RWPE2 (cell line): ENCODE measurements around the gene RACK1.
A peak's percentile ranks its signal among the peaks of the same experiment; 100 is the strongest.

Experiments used
- ATAC-seq: fragments of 200-7000 bp; cut with Tn5 transposase; 3 replicates; pipeline ENCODE4 v1.9.1; 2021; ENCODE audit warnings: low read depth
- DNase-seq: peaks from one replicate; pipeline ENCODE4 v3.0.0-alpha.2; 2020; ENCODE audit warnings: low spot score
- H3K27ac ChIP-seq: fragments of 450-650 bp; 2 replicates; pipeline ENCODE4 v1.5.1; 2017; ENCODE audit warnings: mild to moderate bottlenecking; ENCODE audit not compliant: poor library complexity, severe bottlenecking
- H3K27me3 ChIP-seq: fragments of 250-450 bp; sonication (Bioruptor Pico); 2 replicates; pipeline ENCODE4 v1.5.1; 2021; ENCODE audit warnings: mild to moderate bottlenecking, moderate library complexity; ENCODE audit not compliant: insufficient read depth, poor library complexity, severe bottlenecking
- H3K36me3 ChIP-seq: fragments of 250-450 bp; sonication (Bioruptor Pico); 2 replicates; pipeline ENCODE4 v1.5.1; 2020; ENCODE audit warnings: low read depth, mild to moderate bottlenecking, moderate library complexity
- H3K4me1 ChIP-seq: fragments of 250-450 bp; sonication (Bioruptor Pico); 2 replicates; pipeline ENCODE4 v1.5.1; 2021; ENCODE audit warnings: mild to moderate bottlenecking, moderate library complexity; ENCODE audit not compliant: insufficient read depth, poor library complexity, severe bottlenecking
- H3K4me3 ChIP-seq: fragments of 250-450 bp; sonication (Bioruptor Pico); 2 replicates; pipeline ENCODE4 v1.5.1; 2021; ENCODE audit warnings: mild to moderate bottlenecking, moderate library complexity; ENCODE audit not compliant: severe bottlenecking
- H3K9me3 ChIP-seq: fragments of 250-450 bp; sonication (Bioruptor Pico); 2 replicates; pipeline ENCODE4 v1.5.1; 2021; ENCODE audit warnings: mild to moderate bottlenecking, moderate library complexity; ENCODE audit not compliant: severe bottlenecking
- TF ChIP-seq, protein P1 (sequence below): fragments of 450-650 bp; IDR thresholded peaks from one replicate; pipeline ENCODE4 v1.5.1; 2017; ENCODE audit warnings: mild to moderate bottlenecking, moderate library complexity; ENCODE audit not compliant: poor library complexity, severe bottlenecking

The RACK1 gene

DNA sequence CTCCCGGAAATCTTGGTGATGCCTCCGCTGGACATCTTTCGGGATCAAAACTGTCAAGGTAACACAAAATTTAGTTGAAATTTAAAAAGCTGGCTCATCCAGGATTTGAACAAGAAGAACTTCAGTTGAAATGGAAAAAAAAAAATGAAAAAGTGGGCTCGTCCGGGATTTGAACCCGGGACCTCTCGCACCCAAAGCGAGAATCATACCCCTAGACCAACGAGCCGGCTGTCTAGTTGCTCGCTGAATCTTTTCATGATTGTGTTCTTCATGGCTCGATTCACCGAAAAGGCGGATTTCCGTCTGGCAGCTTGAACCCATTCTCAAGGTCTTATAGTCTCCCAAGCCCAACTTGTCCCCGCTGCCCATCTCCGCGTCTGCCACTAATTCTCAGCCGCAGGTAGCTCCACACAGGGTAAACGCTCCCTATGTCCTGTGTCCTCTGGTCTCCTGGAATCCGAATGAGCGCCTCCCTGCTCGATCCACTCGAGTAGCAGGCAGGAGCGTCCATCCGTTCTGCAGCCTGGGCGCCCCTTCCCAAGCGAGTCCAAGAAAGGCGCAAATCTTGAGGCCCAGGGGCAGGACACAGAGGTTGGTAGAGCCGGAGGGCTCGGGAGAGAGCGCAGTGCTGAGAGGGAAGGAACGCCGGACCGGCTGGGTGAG lies 54.9 kb downstream of the RACK1 start:
- TF ChIP-seq, protein P1, sequence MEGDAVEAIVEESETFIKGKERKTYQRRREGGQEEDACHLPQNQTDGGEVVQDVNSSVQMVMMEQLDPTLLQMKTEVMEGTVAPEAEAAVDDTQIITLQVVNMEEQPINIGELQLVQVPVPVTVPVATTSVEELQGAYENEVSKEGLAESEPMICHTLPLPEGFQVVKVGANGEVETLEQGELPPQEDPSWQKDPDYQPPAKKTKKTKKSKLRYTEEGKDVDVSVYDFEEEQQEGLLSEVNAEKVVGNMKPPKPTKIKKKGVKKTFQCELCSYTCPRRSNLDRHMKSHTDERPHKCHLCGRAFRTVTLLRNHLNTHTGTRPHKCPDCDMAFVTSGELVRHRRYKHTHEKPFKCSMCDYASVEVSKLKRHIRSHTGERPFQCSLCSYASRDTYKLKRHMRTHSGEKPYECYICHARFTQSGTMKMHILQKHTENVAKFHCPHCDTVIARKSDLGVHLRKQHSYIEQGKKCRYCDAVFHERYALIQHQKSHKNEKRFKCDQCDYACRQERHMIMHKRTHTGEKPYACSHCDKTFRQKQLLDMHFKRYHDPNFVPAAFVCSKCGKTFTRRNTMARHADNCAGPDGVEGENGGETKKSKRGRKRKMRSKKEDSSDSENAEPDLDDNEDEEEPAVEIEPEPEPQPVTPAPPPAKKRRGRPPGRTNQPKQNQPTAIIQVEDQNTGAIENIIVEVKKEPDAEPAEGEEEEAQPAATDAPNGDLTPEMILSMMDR, result no peak
- peak overlapping the region; percentile 40 for H3K27ac ChIP-seq
- peak overlapping the region; percentile 68 for H3K4me3 ChIP-seq
- no peaks in the 10 kb centered on the region for H3K27me3 ChIP-seq
- peak; percentile 8 for ATAC-seq
- peaks cover 12% of the 10 kb centered on the region for H3K4me1 ChIP-seq
- no peaks in the 10 kb centered on the region for H3K36me3 ChIP-seq
- DNase-seq, result peak; percentile 85
- H3K9me3 ChIP-seq, result no peaks in the 10 kb centered on the region

DNA sequence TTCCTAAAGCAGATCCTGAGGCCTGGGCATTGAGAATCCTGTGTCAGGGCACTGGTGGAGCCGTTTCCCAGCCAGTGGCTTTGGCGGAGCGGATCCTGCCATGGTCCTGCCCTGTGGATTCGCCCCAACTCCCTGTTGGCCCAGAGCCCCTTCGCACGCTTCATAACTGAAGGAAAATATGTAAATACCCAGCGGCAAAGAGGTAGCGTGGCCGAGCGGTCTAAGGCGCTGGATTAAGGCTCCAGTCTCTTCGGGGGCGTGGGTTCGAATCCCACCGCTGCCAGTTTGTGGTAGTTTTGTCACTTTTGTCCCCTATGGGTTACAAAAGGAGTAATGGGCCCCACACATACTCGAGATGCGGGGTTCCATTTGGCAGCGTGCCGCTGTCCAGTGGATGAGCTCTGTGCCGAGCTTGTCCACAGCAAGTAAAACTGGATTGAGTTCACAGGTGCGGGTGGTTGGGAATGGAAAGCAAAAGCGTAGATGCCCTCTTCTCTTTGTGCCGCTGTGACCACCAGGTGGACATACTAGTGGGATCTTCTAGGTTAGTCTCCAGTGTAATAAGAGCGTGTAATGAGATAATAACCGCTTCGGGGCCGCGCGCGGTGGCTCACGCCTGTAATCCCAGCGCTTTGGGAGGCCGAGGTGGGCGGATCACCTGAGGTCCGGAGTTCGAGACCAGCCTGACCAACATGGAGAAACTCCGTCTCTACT lies 56.0 kb downstream of the RACK1 start:
- H3K4me1 ChIP-seq, result peaks cover 8% of the 10 kb centered on the region
- TF ChIP-seq, protein P1, result peak; percentile 43
- no peaks in the 10 kb centered on the region for H3K27me3 ChIP-seq
- DNase-seq (peak; percentile 82), ATAC-seq (peak; percentile 13)
- H3K4me3 ChIP-seq, result peak overlapping the region; percentile 68
- no peaks in the 10 kb centered on the region for H3K36me3 ChIP-seq
- H3K9me3 ChIP-seq, result no peaks in the 10 kb centered on the region
- H3K27ac ChIP-seq, result peak overlapping the region; percentile 40

DNA sequence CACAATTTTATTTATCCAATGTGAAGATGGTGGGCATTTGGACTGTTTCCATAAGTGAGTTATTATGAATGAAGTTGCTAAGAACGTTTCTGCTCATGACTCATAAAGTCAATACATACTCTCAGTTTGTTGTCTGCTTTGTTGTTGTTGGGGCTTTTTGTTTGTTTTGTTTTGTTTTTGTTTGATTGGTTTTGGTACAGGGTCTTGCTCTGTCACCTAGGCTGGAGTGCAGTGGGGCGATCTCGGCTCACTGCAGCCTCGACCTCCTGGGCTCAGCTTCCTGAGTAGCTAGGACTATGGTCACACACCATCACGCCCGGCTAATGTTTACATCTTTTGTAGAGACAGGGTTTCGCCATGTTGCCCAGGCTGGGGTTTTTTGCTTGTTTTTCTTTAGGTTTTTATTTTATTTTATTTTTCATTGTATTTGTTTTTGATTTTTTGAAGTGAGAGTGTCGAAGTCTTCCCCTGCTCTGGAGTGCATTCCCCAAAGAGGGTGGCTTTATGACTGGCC lies 56.7 kb downstream of the RACK1 start:
- Histone ChIP-seq H3K36me3 (no peaks in the 10 kb centered on the region), H3K27ac (no peak overlapping the region), H3K4me1 (peaks cover 6% of the 10 kb centered on the region), H3K4me3 (peak overlapping the region; percentile 68), H3K27me3 (no peaks in the 10 kb centered on the region), H3K9me3 (no peaks in the 10 kb centered on the region)
- ATAC-seq (no peak), DNase-seq (no peak)
- TF ChIP-seq, protein P1, result no peak
